Fibroblast of skin of left quadriceps (primary cell): ENCODE measurements around the gene GPX3.

ENCODE experiments used
- DNase-seq, 2 experiments: peaks; one replicate each; pipeline ENCODE4 v3.0.0-alpha.2; 2013; ENCODE audit warnings: low read depth in 2 of 2

Gene GPX3

GRCh38 chr5:151076616-151077015, 56.2 kb downstream of the GPX3 start:
- DNase-seq: no peak

- DNase-seq: no peak
These were observed 57.0 kb downstream of the GPX3 start for GRCh38 chr5:151077419-151077818.

- no peak for DNase-seq
These were observed 57.6 kb downstream of the GPX3 start for GRCh38 chr5:151077967-151078366.
